ENCODE data around the gene CDS1. TPM values are rescaled to one million over a fixed set of nuclear protein-coding genes. Genes with fewer than 3 reads are reported as not detected.

CDS1 gene
- total RNA-seq, 1 donor from 2014 or later = 8.8 TPM

DNA sequence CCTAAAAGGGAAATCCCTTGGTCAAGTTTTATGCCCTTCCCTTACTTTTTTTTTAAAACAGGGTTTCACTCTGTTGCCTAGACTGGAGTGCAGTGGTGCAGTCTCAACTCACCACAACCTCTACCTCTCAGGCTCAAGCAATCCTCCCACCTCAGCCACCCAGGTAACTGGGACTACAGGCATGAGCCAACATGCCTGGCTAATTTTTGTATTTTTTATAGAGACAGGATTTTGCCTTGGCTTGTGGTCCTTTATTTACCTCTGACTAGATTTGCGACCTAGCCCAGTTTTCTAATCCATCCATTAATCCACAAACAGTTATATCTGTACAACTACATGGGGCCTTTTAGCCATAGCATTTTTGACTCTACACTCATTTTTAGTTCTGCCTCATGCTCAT lies 23.7 kb downstream of the CDS1 start:
- intact Hi-C loops (cut with DNase I) = no loop called here
- TF ChIP-seq POLR2A (IDR thresholded peaks at IDR 0.05) (no peak), POLR2AphosphoS5 (IDR thresholded peaks at IDR 0.05; ENCODE audit: insufficient read depth in 1 of 2, low read depth in 1 of 2) (no peak)
- TF ChIP-seq, protein P1, sequence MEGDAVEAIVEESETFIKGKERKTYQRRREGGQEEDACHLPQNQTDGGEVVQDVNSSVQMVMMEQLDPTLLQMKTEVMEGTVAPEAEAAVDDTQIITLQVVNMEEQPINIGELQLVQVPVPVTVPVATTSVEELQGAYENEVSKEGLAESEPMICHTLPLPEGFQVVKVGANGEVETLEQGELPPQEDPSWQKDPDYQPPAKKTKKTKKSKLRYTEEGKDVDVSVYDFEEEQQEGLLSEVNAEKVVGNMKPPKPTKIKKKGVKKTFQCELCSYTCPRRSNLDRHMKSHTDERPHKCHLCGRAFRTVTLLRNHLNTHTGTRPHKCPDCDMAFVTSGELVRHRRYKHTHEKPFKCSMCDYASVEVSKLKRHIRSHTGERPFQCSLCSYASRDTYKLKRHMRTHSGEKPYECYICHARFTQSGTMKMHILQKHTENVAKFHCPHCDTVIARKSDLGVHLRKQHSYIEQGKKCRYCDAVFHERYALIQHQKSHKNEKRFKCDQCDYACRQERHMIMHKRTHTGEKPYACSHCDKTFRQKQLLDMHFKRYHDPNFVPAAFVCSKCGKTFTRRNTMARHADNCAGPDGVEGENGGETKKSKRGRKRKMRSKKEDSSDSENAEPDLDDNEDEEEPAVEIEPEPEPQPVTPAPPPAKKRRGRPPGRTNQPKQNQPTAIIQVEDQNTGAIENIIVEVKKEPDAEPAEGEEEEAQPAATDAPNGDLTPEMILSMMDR (IDR thresholded peaks at IDR 0.05) = no peak
- no peak for DNase-seq (ENCODE audit: extremely low spot score in 2 of 2)

DNA sequence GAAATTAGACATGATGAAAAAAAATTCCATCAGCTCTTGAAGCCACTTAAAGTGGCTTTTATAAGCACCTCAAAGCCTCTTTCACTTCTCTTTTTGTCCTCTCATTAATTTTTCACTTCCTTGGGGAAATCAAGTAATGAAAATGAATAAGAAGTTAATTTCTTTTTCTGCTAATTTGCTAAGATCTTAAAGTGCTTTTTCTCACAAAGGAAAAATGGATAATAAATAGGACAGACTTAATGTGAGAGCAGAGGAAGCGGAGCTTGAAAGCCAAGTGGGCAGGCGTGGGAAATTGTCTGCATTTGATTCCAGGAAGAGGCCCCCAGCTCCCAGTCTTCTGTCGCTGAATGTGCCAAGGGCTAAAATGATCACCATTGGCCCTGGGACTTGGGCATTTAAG lies 28.6 kb downstream of the CDS1 start:
- no peaks in the 10 kb centered on the region for H3K4me1 ChIP-seq
- no peaks in the 10 kb centered on the region for H3K27me3 ChIP-seq
- no peak for DNase-seq (ENCODE audit: extremely low spot score in 2 of 2)
- no peaks in the 10 kb centered on the region for H3K9me3 ChIP-seq
- TF ChIP-seq, protein P1 (IDR thresholded peaks at IDR 0.05) = no peak
- no peak for TF ChIP-seq POLR2AphosphoS5 (IDR thresholded peaks at IDR 0.05; ENCODE audit: insufficient read depth in 1 of 2, low read depth in 1 of 2)
- TF ChIP-seq POLR2A (IDR thresholded peaks at IDR 0.05) = no peak
- H3K4me3 ChIP-seq = no peak overlapping the region
- H3K36me3 ChIP-seq = no peaks in the 10 kb centered on the region
- H3K27ac ChIP-seq = no peak overlapping the region
- intact Hi-C loops (cut with DNase I) = no loop called here

More for the DNA sequence above, 23.7 kb downstream of the CDS1 start:
- no peak overlapping the region for H3K27ac ChIP-seq
- H3K4me1 ChIP-seq = no peaks in the 10 kb centered on the region
- no peak overlapping the region for H3K4me3 ChIP-seq
- H3K9me3 ChIP-seq = no peaks in the 10 kb centered on the region
- no peaks in the 10 kb centered on the region for H3K36me3 ChIP-seq
- no peaks in the 10 kb centered on the region for H3K27me3 ChIP-seq

DNA sequence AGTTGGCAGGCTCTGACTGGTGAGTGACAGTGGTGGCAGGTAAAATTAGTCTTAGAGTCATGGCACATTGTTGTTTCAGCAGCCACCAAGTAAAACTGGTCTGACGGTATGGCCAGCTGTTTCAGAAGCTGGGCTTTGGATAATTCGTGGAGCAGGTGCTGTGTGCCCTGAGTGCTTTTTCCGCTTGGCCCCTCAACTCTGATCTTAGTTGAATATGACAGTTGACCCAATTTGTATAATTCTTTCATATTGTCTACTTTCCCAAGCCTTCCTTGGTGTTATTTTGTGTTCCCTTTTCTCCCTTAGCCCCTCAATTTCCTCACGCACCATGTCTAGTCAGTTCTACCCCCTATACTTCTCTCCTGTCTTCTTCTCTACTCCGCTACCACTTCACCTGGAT lies 32.0 kb downstream of the CDS1 start:
- no peak for DNase-seq (ENCODE audit: extremely low spot score in 2 of 2)
- Histone ChIP-seq H3K4me3 (no peak overlapping the region), H3K36me3 (no peaks in the 10 kb centered on the region), H3K27ac (no peak overlapping the region), H3K27me3 (no peaks in the 10 kb centered on the region), H3K9me3 (no peaks in the 10 kb centered on the region), H3K4me1 (no peaks in the 10 kb centered on the region)
- intact Hi-C loops (cut with DNase I) = no loop called here
- TF ChIP-seq POLR2A (IDR thresholded peaks at IDR 0.05) (no peak), POLR2AphosphoS5 (IDR thresholded peaks at IDR 0.05; ENCODE audit: insufficient read depth in 1 of 2, low read depth in 1 of 2) (no peak)
- TF ChIP-seq, protein P1 (IDR thresholded peaks at IDR 0.05) = no peak

DNA sequence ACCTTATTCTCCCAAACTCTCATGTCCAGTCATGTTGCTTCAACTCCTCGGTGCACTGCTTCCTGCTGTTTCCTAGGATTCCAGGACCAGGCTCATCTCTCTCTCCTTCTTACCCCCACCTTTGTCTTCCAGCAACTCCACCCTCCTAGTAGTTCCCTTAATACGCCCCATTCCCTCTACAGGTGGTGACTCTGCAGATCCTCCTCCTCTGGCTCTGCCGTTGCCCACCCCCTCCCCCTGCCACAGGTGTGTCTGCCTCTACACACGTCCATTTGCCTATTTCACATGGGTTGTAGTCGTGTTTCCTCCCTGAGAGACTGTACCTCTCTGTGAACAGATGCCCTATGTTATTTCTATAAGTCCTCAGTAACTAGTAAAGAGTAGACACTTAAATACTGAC lies 32.4 kb downstream of the CDS1 start:
- H3K9me3 ChIP-seq = no peaks in the 10 kb centered on the region
- DNase-seq (ENCODE audit: extremely low spot score in 2 of 2) = no peak
- TF ChIP-seq POLR2AphosphoS5 (IDR thresholded peaks at IDR 0.05; ENCODE audit: insufficient read depth in 1 of 2, low read depth in 1 of 2) (no peak), POLR2A (IDR thresholded peaks at IDR 0.05) (no peak)
- TF ChIP-seq, protein P1 (IDR thresholded peaks at IDR 0.05) = no peak
- H3K36me3 ChIP-seq = no peaks in the 10 kb centered on the region
- H3K27me3 ChIP-seq = no peaks in the 10 kb centered on the region
- intact Hi-C loops (cut with DNase I) = no loop called here
- H3K27ac ChIP-seq = no peak overlapping the region
- H3K4me3 ChIP-seq = no peak overlapping the region
- H3K4me1 ChIP-seq = no peaks in the 10 kb centered on the region

DNA sequence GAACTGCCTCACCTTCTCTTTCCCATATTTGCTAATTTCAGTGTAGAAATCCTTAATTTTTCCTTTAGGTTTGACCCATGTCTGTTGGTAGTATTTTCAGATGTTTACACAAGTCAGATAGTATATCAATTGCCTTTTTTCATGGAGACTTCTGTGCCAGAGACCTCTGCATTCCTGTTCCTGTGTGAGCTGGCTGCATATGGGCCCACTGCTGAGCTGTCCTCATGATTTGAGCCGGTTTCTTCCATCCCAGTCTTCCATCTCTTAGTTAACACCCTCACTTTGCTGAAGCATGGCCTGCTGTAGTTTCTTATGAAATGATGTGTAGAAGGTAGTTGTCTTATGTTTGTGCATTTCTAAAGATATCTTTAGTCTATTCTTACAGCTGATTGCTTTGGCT lies 40.0 kb downstream of the CDS1 start:
- Histone ChIP-seq H3K27ac (no peak overlapping the region), H3K9me3 (no peaks in the 10 kb centered on the region), H3K36me3 (no peaks in the 10 kb centered on the region), H3K4me3 (no peak overlapping the region), H3K27me3 (no peaks in the 10 kb centered on the region), H3K4me1 (no peaks in the 10 kb centered on the region)
- no peak for DNase-seq (ENCODE audit: extremely low spot score in 2 of 2)
- intact Hi-C loops (cut with DNase I) = no loop called here
- TF ChIP-seq POLR2A (IDR thresholded peaks at IDR 0.05) = no peak
- TF ChIP-seq, protein P1 (IDR thresholded peaks at IDR 0.05) = no peak
- TF ChIP-seq POLR2AphosphoS5 (IDR thresholded peaks at IDR 0.05; ENCODE audit: insufficient read depth in 1 of 2, low read depth in 1 of 2) = no peak
